Measurements from ENCODE around the gene KCNQ5.

- TF ChIP-seq CTCF (IDR thresholded peaks at IDR 0.05), result no peak
- no peak for TF ChIP-seq POLR2A (IDR thresholded peaks at IDR 0.05)
Observed at GRCh38 chr6:73032586-73032985, 410.7 kb downstream of the KCNQ5 start.
